HEK293T (cell line): ENCODE data around the gene RNF13.

Source experiments
- ARNT ChIP-seq: fragments of 450-650 bp; IDR thresholded peaks from 2 replicates; pipeline ENCODE4 v1.6.1; 2017; ENCODE audit warnings: mild to moderate bottlenecking
- FOXM1 ChIP-seq: fragments of 450-650 bp; IDR thresholded peaks from 2 replicates; pipeline ENCODE4 v1.6.1; 2017; ENCODE audit warnings: mild to moderate bottlenecking, borderline replicate concordance
- NFRKB ChIP-seq: fragments of 450-650 bp; IDR thresholded peaks from 2 replicates; pipeline ENCODE4 v1.6.1; 2016; ENCODE audit warnings: mild to moderate bottlenecking, moderate library complexity
- TARDBP ChIP-seq: fragments of 450-650 bp; IDR thresholded peaks from 2 replicates; pipeline ENCODE4 v1.6.1; 2016

GRCh38 chr3:149777414-149778214 is 35.4 kb upstream of the RNF13 start:
- TF ChIP-seq TARDBP (no peak), ARNT (no peak), FOXM1 (no peak), NFRKB (no peak)
